Astrocyte of the cerebellum (primary cell): ENCODE data around the gene TOR1A.
"Not testable (repeated sequence)": the region's sequence is repeated elsewhere in the genome, so short reads cannot be mapped to it uniquely, and the experiment has no call there.

ENCODE experiments used
- DNase-seq: peaks from one replicate; pipeline ENCODE4 v3.0.0-alpha.2; 2011; ENCODE audit warnings: low read depth
- H3K4me3 ChIP-seq: 2 replicates; pipeline ENCODE4 v1.5.1; 2011; ENCODE audit warnings: mild to moderate bottlenecking, low read depth, low read length, moderate library complexity
- CTCF ChIP-seq: IDR thresholded peaks from 2 replicates; pipeline ENCODE4 v1.5.1; 2012; ENCODE audit warnings: low read length, low read depth, moderate library complexity, mild to moderate bottlenecking; ENCODE audit errors: missing control alignments
- in situ Hi-C: cut with HindIII; loops from 2 replicates; pipeline ENCODE4 v1.10.0; 2017; ENCODE audit warnings: low sequenced_read_pairs

TOR1A gene

DNA sequence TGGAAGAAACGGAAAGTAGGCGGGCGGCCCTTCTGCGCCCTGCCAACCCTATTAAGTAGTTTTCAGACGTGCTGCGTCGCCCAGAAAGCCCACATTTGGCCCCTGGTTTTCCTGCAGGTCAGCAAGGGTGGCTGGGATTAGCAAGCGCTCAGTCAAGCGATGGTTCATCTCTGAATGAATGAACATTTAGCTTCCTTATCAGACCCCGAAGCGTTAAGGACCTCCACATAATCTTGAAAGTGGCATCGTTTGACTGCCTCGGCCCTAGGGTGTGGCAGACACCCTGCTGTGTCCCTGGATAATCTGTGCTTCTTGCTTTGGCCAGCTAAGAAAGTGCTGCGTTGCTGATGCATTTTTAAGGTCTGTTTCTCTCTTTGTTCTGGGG, 20.3 kb downstream of the TOR1A start:
- peak overlapping the region; percentile 76 for H3K4me3 ChIP-seq
- in situ Hi-C loops = no loop called here
- DNase-seq = no peak
- TF ChIP-seq CTCF = no peak

- DNase-seq = peak; percentile 82
- in situ Hi-C loops = no loop called here
- TF ChIP-seq CTCF = no peak
- H3K4me3 ChIP-seq = peak within 1 kb of the TSS; percentile 76
These were observed 20.9 kb downstream of the TOR1A start, which contains the start of gene TOR1B for GRCh38 chr9:129802833-129803675. TSS of gene TOR1B (plus strand) at chr9:129803184. CDS start at chr9:129803213, 29 bp downstream.

GRCh38 chr9:129801504-129801903, 22.4 kb downstream of the TOR1A start:
- TF ChIP-seq CTCF = no peak
- in situ Hi-C loops = no loop called here
- no peak for DNase-seq

DNA sequence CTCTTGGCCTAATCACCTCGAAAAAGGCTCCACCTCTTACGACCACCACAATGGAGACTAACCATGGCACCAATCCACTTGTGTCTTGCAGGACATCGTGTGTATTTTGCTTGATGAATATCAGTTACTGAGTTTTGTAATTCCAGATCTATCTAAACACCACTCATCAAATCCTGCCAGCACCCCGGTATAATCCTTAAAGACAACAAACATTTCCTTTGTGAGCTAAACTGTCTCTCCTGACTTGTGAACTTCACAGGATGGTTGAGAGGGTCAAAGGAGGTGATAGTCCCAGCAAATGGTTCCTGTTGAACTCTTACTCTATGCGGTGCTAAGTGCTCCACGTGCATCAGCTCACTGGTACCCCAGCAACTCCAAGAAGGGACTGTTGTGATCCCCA, 25.0 kb downstream of the TOR1A start:
- no peak for TF ChIP-seq CTCF
- no peak overlapping the region for H3K4me3 ChIP-seq
- DNase-seq = no peak
- in situ Hi-C loops = no loop called here

More at GRCh38 chr9:129801504-129801903, 22.4 kb downstream of the TOR1A start:
- H3K4me3 ChIP-seq = no peak overlapping the region

GRCh38 chr9:129796029-129796428, 27.9 kb downstream of the TOR1A start:
- in situ Hi-C loops, DNase-seq, H3K4me3 ChIP-seq: not testable (repeated sequence)

DNA sequence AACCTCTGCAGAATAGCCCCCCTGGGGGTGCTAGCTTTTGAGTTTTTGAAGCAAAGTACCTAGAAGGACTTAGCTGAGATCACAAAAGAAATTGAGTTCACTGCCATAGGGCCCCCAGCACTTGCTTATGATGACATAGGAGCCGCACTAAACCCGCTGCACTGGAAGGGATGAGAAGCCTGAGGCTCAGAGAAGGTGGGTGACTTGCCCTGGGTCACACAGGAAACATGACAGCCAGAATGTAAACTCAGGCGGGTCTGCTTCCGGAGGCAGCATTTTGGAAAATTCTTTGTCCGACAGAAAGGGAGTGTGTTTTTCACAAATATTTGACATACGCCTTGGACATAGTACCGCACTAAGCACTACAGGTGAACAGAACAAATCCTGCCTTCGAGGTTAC, 29.4 kb downstream of the TOR1A start:
- TF ChIP-seq CTCF = no peak
- no peak overlapping the region for H3K4me3 ChIP-seq
- DNase-seq = no peak
- in situ Hi-C loops = no loop called here

GRCh38 chr9:129786481-129786880, 37.5 kb downstream of the TOR1A start:
- DNase-seq = no peak

More at GRCh38 chr9:129786481-129786880, 37.5 kb downstream of the TOR1A start:
- TF ChIP-seq CTCF = no peak
- no peak overlapping the region for H3K4me3 ChIP-seq
- in situ Hi-C loops = no loop called here
